ENCODE measurements around the gene PARP1.

DNA sequence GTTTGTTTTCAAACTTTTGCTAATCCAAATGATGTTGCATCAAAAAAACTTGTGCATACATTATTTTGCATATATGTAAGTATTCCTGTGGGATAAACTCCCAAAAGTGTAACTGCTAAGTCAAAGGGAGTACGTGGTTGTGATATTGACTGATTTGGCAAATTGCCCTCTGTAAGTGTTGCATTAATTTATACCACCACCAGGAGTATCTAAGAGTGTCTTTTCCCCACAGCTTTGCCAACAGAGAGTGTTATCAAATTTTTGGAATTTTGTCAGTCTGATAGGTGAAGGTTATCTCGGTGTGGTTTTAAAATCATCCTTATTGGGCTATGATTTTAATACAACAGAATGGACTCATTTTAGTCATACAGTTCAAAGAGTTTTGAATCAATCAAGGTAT lies 30.1 kb upstream of the PARP1 start:
- TF ChIP-seq, protein P1, sequence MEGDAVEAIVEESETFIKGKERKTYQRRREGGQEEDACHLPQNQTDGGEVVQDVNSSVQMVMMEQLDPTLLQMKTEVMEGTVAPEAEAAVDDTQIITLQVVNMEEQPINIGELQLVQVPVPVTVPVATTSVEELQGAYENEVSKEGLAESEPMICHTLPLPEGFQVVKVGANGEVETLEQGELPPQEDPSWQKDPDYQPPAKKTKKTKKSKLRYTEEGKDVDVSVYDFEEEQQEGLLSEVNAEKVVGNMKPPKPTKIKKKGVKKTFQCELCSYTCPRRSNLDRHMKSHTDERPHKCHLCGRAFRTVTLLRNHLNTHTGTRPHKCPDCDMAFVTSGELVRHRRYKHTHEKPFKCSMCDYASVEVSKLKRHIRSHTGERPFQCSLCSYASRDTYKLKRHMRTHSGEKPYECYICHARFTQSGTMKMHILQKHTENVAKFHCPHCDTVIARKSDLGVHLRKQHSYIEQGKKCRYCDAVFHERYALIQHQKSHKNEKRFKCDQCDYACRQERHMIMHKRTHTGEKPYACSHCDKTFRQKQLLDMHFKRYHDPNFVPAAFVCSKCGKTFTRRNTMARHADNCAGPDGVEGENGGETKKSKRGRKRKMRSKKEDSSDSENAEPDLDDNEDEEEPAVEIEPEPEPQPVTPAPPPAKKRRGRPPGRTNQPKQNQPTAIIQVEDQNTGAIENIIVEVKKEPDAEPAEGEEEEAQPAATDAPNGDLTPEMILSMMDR (conservative IDR thresholded peaks at IDR 0.05; ENCODE audit: low read depth, low read length), result peak; percentile 34
- TF ChIP-seq EZH2 (IDR thresholded peaks at IDR 0.05; ENCODE audit: borderline replicate concordance, low read depth, low read length, poor library complexity, severe bottlenecking), result no peak

All from A673 (cell line).